Mesodermal cell (in vitro differentiated cells): ENCODE measurements around the gene NFKB2.

Experiments used
- H3K27ac ChIP-seq: 2 replicates; pipeline ENCODE4 v1.7.0; 2013; ENCODE audit warnings: mild to moderate bottlenecking, low read depth, low read length, moderate library complexity; ENCODE audit not compliant: severe bottlenecking
- H3K36me3 ChIP-seq: 2 replicates; pipeline ENCODE4 v1.7.1; 2013; ENCODE audit warnings: mild to moderate bottlenecking, low read length, moderate library complexity; ENCODE audit not compliant: control insufficient read depth, insufficient read depth
- H3K4me1 ChIP-seq: one replicate; pipeline ENCODE4 v1.7.1; 2013; ENCODE audit warnings: mild to moderate bottlenecking, low read length; ENCODE audit not compliant: insufficient read depth, control insufficient read depth, poor library complexity, severe bottlenecking
- H3K4me3 ChIP-seq: 2 replicates; pipeline ENCODE4 v1.7.0; 2013; ENCODE audit warnings: low read length, control low read depth, mild to moderate bottlenecking; ENCODE audit not compliant: insufficient read depth, poor library complexity, severe bottlenecking; ENCODE audit errors: extremely low read depth
- H3K9me3 ChIP-seq: 2 replicates; pipeline ENCODE4 v1.7.1; 2013; ENCODE audit warnings: mild to moderate bottlenecking, low read length, moderate library complexity; ENCODE audit not compliant: control insufficient read depth
- WGBS, 2 experiments: methylation state at CpG; one replicate each; pipeline ENCODE4 v1.1.5; 2013; ENCODE audit warnings: missing lambda C conversion rate in 2 of 2; ENCODE audit not compliant: insufficient coverage in 2 of 2; 5-methylcytosine and 5-hydroxymethylcytosine counted together

Gene NFKB2

GRCh38 chr10:102408728-102409603 is 13.5 kb downstream of the NFKB2 start:
- Histone ChIP-seq H3K9me3 (no peaks in the 10 kb centered on the region), H3K27ac (no peak overlapping the region), H3K36me3 (no peaks in the 10 kb centered on the region), H3K4me3 (peak overlapping the region; percentile 36), H3K4me1 (peaks cover 14% of the 10 kb centered on the region)
- 1 to 3% methylated on average over 57 to 70 of the region's 103 CpGs for WGBS, 2 experiments

DNA sequence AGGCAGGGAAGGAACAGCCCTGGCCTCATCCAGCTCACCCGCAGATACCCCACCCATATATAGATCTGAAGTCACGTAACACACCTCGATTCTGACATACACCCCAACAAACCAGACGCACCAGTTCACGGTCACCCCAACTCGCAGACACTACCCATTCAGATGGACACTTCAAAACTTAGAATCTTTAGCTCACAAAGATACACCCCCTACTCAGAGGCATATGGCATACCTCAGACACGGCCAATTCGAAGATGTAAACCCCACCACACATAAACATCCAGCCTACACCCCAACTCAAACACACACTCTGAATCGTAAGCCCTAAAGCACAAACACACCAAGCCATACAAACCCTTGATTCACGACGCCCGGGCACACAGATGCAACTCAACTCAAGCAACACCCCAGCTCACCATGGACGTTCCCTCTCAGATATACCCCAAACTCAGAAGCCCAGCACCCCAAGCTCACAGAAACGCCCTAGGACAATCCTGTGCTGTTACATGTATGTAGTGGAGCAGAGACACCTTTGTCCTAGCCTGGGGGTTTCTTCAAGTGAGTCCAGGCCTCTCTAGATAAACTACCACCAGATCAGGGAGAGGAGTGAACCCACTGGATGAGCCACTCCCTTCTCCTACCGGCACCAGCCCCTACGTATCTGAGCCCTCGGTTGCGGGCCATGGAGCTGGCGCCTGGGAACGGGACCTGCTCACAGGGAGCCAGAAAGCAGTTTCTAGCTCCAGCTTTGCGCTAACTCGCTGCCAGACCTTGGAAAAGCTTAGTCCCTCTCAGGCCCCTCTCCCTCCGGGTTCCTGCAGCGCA is 14.3 kb downstream of the NFKB2 start:
- H3K4me3 ChIP-seq, result peak overlapping the region; percentile 36
- H3K4me1 ChIP-seq, result peaks cover 14% of the 10 kb centered on the region
- 43 to 44% methylated on average over 20 to 21 of the region's 24 CpGs for WGBS, 2 experiments
- no peaks in the 10 kb centered on the region for H3K36me3 ChIP-seq
- H3K9me3 ChIP-seq, result no peaks in the 10 kb centered on the region
- H3K27ac ChIP-seq, result peak overlapping the region; percentile 16

GRCh38 chr10:102410429-102411073 is 15.0 kb downstream of the NFKB2 start:
- Histone ChIP-seq H3K4me1 (peaks cover 14% of the 10 kb centered on the region), H3K4me3 (peak overlapping the region; percentile 34), H3K36me3 (no peaks in the 10 kb centered on the region), H3K9me3 (no peaks in the 10 kb centered on the region), H3K27ac (peak overlapping the region; percentile 16)
- 8 to 9% methylated on average over 34 to 37 of the region's 48 CpGs for WGBS, 2 experiments

- no peaks in the 10 kb centered on the region for H3K36me3 ChIP-seq
- no peaks in the 10 kb centered on the region for H3K9me3 ChIP-seq
- no peak overlapping the region for H3K4me3 ChIP-seq
- WGBS, 2 experiments, result 88 to 91% methylated on average over 14 of the region's 14 CpGs
- H3K27ac ChIP-seq, result no peak overlapping the region
- H3K4me1 ChIP-seq, result peaks cover 14% of the 10 kb centered on the region
Observed at GRCh38 chr10:102411341-102412255, 16.1 kb downstream of the NFKB2 start.

- Histone ChIP-seq H3K4me1 (peaks cover 14% of the 10 kb centered on the region), H3K4me3 (no peak overlapping the region), H3K36me3 (no peaks in the 10 kb centered on the region), H3K27ac (no peak overlapping the region), H3K9me3 (no peaks in the 10 kb centered on the region)
- WGBS, 2 experiments, result 85 to 96% methylated on average over 7 to 10 of the region's 10 CpGs
Observed at GRCh38 chr10:102412293-102412692, 16.8 kb downstream of the NFKB2 start.

DNA sequence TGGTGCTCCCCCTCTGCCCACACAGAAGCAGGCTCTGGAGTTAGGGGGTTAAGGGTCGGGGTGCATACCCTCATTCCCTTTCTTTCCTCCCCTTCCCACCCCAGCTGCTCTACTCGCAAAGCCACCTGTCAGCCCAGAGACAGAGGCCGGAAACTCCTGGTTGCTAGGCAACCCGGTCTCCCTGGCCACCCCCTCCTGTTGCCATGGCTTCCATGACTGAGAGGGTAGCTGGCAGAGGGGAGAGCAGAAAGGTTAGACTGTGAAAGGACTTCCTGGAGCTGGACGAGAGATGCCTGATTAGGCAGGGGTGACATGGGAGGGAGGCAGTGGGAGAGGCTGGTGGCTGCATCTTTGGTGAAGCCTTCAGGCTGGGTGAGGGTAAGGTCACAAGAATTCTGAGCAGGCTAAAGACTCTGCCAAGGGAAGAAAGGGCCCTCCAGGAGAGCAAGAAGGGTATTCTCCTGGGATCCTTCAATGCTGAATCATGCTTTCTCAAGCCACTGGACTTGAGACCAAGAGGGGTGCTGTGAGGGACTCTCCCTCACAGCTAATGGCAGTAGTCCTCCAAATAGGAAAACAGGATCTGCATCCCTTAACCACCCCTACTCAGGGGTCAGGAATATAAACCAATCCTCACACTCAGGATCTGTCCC is 17.7 kb downstream of the NFKB2 start:
- Histone ChIP-seq H3K4me1 (peaks cover 14% of the 10 kb centered on the region), H3K4me3 (no peak overlapping the region), H3K27ac (no peak overlapping the region), H3K9me3 (no peaks in the 10 kb centered on the region), H3K36me3 (no peaks in the 10 kb centered on the region)
- 0 to 20% methylated on average over 2 to 4 of the region's 5 CpGs for WGBS, 2 experiments

DNA sequence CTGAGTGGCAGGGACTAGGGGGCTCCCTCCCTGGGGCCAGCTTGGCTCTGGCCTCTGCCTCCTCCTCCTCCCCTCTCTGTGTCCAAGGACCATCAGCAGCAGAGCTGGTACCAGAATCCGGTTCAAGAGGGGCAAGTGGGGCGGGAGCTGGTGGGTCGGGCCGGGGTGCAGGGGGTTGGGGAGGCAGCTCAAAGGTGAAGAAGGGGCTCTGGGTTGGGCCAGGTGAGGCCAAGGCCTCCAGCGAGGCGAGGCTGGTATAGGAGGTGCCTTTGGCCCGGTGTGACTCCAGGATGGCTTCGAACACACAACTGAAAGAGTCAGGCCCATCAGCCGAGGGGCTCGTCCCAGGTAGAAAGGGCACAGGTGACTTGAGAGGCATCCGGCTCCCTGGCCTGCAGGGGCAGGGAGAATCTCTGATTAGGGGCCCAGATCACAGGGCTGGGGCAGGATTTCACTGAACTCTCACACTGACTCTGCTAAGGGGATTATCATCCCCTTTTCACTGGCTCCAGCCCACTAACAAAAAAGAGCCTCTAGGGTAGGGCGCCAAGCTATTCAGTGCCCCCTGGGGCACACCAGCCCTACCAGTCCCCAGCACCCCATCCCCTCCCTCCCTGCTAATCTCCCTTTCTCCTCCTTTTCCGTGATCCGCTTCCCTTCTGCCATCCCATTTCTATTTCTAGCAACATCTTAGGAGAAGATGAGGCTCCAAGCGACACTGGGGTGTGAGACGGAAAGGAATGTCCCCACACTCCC is 18.5 kb downstream of the NFKB2 start:
- Histone ChIP-seq H3K27ac (no peak overlapping the region), H3K9me3 (no peaks in the 10 kb centered on the region), H3K4me1 (peaks cover 16% of the 10 kb centered on the region), H3K36me3 (no peaks in the 10 kb centered on the region), H3K4me3 (no peak overlapping the region)
- 83 to 88% methylated on average over 11 to 16 of the region's 16 CpGs for WGBS, 2 experiments

GRCh38 chr10:102414749-102415148 is 19.2 kb downstream of the NFKB2 start:
- Histone ChIP-seq H3K4me3 (no peak overlapping the region), H3K4me1 (peaks cover 15% of the 10 kb centered on the region), H3K9me3 (no peaks in the 10 kb centered on the region), H3K36me3 (no peaks in the 10 kb centered on the region), H3K27ac (no peak overlapping the region)
- WGBS, 2 experiments, result 83 to 87% methylated on average over 13 to 14 of the region's 20 CpGs

- 77 to 85% methylated on average over 4 to 8 of the region's 9 CpGs for WGBS, 2 experiments
- no peak overlapping the region for H3K27ac ChIP-seq
- no peaks in the 10 kb centered on the region for H3K9me3 ChIP-seq
- H3K4me1 ChIP-seq, result peaks cover 6% of the 10 kb centered on the region
- H3K36me3 ChIP-seq, result no peaks in the 10 kb centered on the region
- no peak overlapping the region for H3K4me3 ChIP-seq
Observed at GRCh38 chr10:102416283-102416682, 20.8 kb downstream of the NFKB2 start.
